Panc1 (cell line): Measurements from ENCODE around the gene STK39.

Source experiments
- CTCF ChIP-seq: fragments of 450-650 bp; IDR thresholded peaks from 2 replicates; pipeline ENCODE4 v1.5.1; 2017; ENCODE audit warnings: mild to moderate bottlenecking
- POLR2AphosphoS5 ChIP-seq: IDR thresholded peaks from 2 replicates; pipeline ENCODE4 v1.6.1; 2012; ENCODE audit warnings: mild to moderate bottlenecking, low read depth, low read length, moderate library complexity
- SIN3A ChIP-seq: IDR thresholded peaks from 2 replicates; pipeline ENCODE4 v1.6.1; 2012; ENCODE audit warnings: low read depth, mild to moderate bottlenecking, low read length, moderate library complexity, borderline replicate concordance; ENCODE audit not compliant: insufficient read depth
- TCF7L2 ChIP-seq: IDR thresholded peaks from 2 replicates; pipeline ENCODE4 v1.6.1; 2011; ENCODE audit warnings: mild to moderate bottlenecking, low read depth, low read length, inconsistent platforms

GRCh38 chr2:167908786-167909185 is 338.6 kb downstream of the STK39 start:
- no peak for TF ChIP-seq POLR2AphosphoS5
- no peak for TF ChIP-seq CTCF
- TF ChIP-seq TCF7L2: no peak
- TF ChIP-seq SIN3A: no peak
